HCT116 (cell line): ENCODE measurements around the gene SART1. TPM values are rescaled to one million over a fixed set of nuclear protein-coding genes. Genes with fewer than 3 reads are reported as not detected.

Experiments
- ATAC-seq: fragments of 200-7000 bp; cut with Tn5 transposase; 2 replicates; pipeline ENCODE4 v1.9.1; 2020; ENCODE audit warnings: mild to moderate bottlenecking, moderate library complexity
- BruUV-seq: library from RNA; stranded (reverse); fragments of 400-500 nt; replicated peaks from 2 replicates; lab custom pipeline; 2021; lab: Mats Ljungman, UMichigan
- CTCF ChIA-PET: fragments of 300-600 bp; sonication (Branson Sonifier 250); formaldehyde crosslinking; loops from one replicate; lab custom pipeline; 2021; ENCODE audit warnings: antibody characterized with exemption; lab: Charles Lee
- POLR2A ChIA-PET: fragments of 300-600, 350-600 bp; sonication (Branson Sonifier 250); formaldehyde crosslinking; loops from one replicate; lab custom pipeline; 2021; ENCODE audit warnings: antibody characterized with exemption; lab: Charles Lee
- RAD21 ChIA-PET, 2 experiments: fragments of 300-600 bp; sonication (Branson Sonifier 250); formaldehyde crosslinking; loops; one replicate each; lab custom pipeline; 2023; ENCODE audit warnings: low total read pairs in 2 of 2; ENCODE audit not compliant: uncharacterized antibody in 2 of 2, unreplicated experiment in 2 of 2, low non-redundant PET in 1 of 2; lab: Charles Lee
- DNase-seq: peaks from one replicate; pipeline ENCODE4 v3.0.0-alpha.2; 2010; ENCODE audit warnings: low read depth, low spot score
- H2AFZ ChIP-seq: fragments of 200-600 bp; shearing (Covaris generic), sonication (generic); 2 replicates; pipeline ENCODE4 v1.6.1; 2017; ENCODE audit warnings: low read depth, mixed run types, mixed read lengths, antibody characterized with exemption, low read length; ENCODE audit not compliant: poor library complexity, severe bottlenecking
- H3K27ac ChIP-seq: 2 replicates; pipeline ENCODE4 v1.5.1; 2012; ENCODE audit warnings: low read depth, low read length
- H3K27me3 ChIP-seq: fragments of 200-600 bp; sonication (generic); 2 replicates; pipeline ENCODE4 v1.6.1; 2016; ENCODE audit warnings: mixed run types, low read length, mixed read lengths; ENCODE audit not compliant: insufficient read depth
- H3K36me3 ChIP-seq, 2 experiments: fragments of 200-500 bp in 1 of 2; fragments of 200-600 bp in 1 of 2; sonication (Bioruptor generic) in 1 of 2; sonication (generic) in 1 of 2; 2 replicates each; pipeline versions ENCODE4 v1.5.1 to v1.6.1; 2014 to 2016; ENCODE audit warnings: low read length in 2 of 2, inconsistent platforms in 1 of 2, mixed read lengths in 1 of 2, mixed run types in 1 of 2; ENCODE audit not compliant: insufficient read depth in 2 of 2, control insufficient read depth in 1 of 2
- H3K4me1 ChIP-seq, 2 experiments: fragments of 200-600 bp in 1 of 2; sonication (generic) in 1 of 2; 2 replicates each; pipeline versions ENCODE4 v1.5.1 to v1.6.1; 2012 to 2017; ENCODE audit warnings: low read length in 2 of 2, inconsistent platforms in 1 of 2, mild to moderate bottlenecking in 1 of 2, mixed read lengths in 1 of 2, mixed run types in 1 of 2, moderate library complexity in 1 of 2; ENCODE audit not compliant: insufficient read depth in 2 of 2, control insufficient read depth in 1 of 2
- H3K4me2 ChIP-seq: fragments of 200-600 bp; sonication (generic); 2 replicates; pipeline ENCODE4 v1.6.1; 2017; ENCODE audit warnings: mixed run types, low read length, mixed read lengths
- H3K4me3 ChIP-seq, 2 experiments: fragments of 200-600 bp in 1 of 2; sonication (generic) in 1 of 2; replicated peaks in 1 of 2; 2 replicates each; pipeline ENCODE4 v1.5.1; 2011 to 2016; ENCODE audit warnings: low read length in 2 of 2, control low read depth in 1 of 2, low read depth in 1 of 2, mild to moderate bottlenecking in 1 of 2, mixed read lengths in 1 of 2, mixed run types in 1 of 2
- H3K79me2 ChIP-seq: fragments of 200-600 bp; sonication (generic); 2 replicates; pipeline ENCODE4 v1.6.1; 2017; ENCODE audit warnings: mild to moderate bottlenecking, mixed run types, low read length, moderate library complexity, mixed read lengths; ENCODE audit not compliant: insufficient read depth
- H3K9ac ChIP-seq: fragments of 200-600 bp; sonication (generic); 2 replicates; pipeline ENCODE4 v1.6.1; 2016; ENCODE audit warnings: low read length, mixed read lengths
- H3K9me2 ChIP-seq: fragments of 200-600 bp; sonication (generic), shearing (Covaris generic); 2 replicates; pipeline ENCODE4 v1.6.1; 2017; ENCODE audit warnings: mixed run types, mild to moderate bottlenecking, moderate library complexity; ENCODE audit not compliant: insufficient read depth
- H3K9me3 ChIP-seq, 2 experiments: fragments of 200-500 bp in 1 of 2; fragments of 200-600 bp in 1 of 2; sonication (Bioruptor generic) in 1 of 2; sonication (generic) in 1 of 2; 2 replicates each; pipeline ENCODE4 v1.6.1; 2014 to 2017; ENCODE audit warnings: low read length in 2 of 2, mixed read lengths in 2 of 2, inconsistent platforms in 1 of 2, low read depth in 1 of 2, mild to moderate bottlenecking in 1 of 2, mixed run types in 1 of 2, moderate library complexity in 1 of 2; ENCODE audit not compliant: control insufficient read depth in 1 of 2, insufficient read depth in 1 of 2
- H4K20me1 ChIP-seq: fragments of 200-600 bp; sonication (generic), shearing (Covaris generic); 2 replicates; pipeline ENCODE4 v1.6.1; 2017; ENCODE audit warnings: mixed run types, mild to moderate bottlenecking, moderate library complexity; ENCODE audit not compliant: insufficient read depth
- ATF3 ChIP-seq: IDR thresholded peaks from 2 replicates; pipeline ENCODE4 v1.6.1; 2012
- FOSL1 ChIP-seq: IDR thresholded peaks from 2 replicates; pipeline ENCODE4 v1.6.1; 2012; ENCODE audit warnings: low read depth
- REST ChIP-seq: IDR thresholded peaks from 2 replicates; pipeline ENCODE4 v1.6.1; 2012; ENCODE audit warnings: low read depth
- SP1 ChIP-seq: IDR thresholded peaks from 2 replicates; pipeline ENCODE4 v1.6.1; 2012; ENCODE audit warnings: low read depth
- ZFX ChIP-seq: fragments of 450-650 bp; IDR thresholded peaks from 2 replicates; pipeline ENCODE4 v1.6.1; 2017
- ZNF274 ChIP-seq: fragments of 200-500 bp; sonication (Bioruptor generic); IDR thresholded peaks from 2 replicates; pipeline ENCODE4 v1.6.1; 2014; ENCODE audit warnings: mild to moderate bottlenecking, low read depth, low read length, inconsistent platforms
- intact Hi-C: fragments of 100-400 bp; cut with micrococcal nuclease; formaldehyde crosslinking; loops from 2 replicates; pipeline ENCODE4 v1.10.0; 2022
- total RNA-seq: library from RNA; stranded (reverse); gene quantifications from one replicate; pipeline ENCODE4 v1.2.1, GENCODE V29; 2021; ENCODE audit not compliant: unreplicated experiment

SART1 gene
- total RNA-seq, 1 experiment from 2014 or later: 47.9 TPM

DNA sequence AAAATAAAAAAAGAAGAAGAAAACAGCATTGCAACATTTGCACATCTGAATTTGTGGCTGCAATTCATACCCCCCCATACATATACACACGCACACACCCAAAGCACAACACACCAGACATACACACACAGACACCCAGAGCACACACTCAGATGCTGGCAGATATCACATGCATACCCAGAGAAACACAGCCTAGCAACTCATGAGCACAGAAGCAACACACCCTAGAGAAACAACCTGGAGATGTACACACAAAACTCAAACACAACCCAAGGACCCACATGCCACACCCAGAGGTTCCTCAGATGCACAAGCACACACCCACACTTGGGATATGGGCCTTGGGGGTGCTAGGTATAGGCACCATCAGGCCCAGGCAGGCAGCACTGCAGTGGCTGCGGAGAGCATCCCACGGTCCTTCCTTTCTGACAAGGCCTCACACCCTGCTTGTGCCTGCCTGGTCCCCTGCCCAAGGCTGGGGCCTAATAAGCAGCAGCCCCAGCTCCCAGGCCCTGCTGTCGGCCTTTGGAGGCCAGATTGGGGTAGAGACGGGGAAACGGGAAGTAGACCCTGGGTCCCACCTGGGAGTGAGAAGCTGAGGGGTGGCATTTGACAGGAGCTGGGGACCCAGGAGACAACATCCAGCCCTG lies 53.4 kb downstream of the SART1 start:
- ChIA-PET CTCF (interaction anchor here (0.5 kb wide), 1 partner anchor 245 kb away, joined by 5 read pairs; no protein-coding TSS in a partner anchor), POLR2A (interaction anchor here (0.7 kb wide), 1 partner anchor 54 kb away, joined by 3 read pairs; no protein-coding TSS in a partner anchor), RAD21 (no interaction called here)
- Histone ChIP-seq H3K79me2 (peaks cover 11% of the 10 kb centered on the region; the same call in 1 of the 2 replicates), H3K4me3 (peak overlapping the region in 1 of 2 experiments; percentile 37; a peak in 2 of 4 replicates), H3K9ac (peak overlapping the region; percentile 60), H4K20me1 (no peaks in the 10 kb centered on the region), H3K27ac (peak overlapping the region; percentile 98), H3K4me2 (peak overlapping the region; percentile 67), H3K27me3 (no peaks in the 10 kb centered on the region), H3K9me3 (no peaks in the 10 kb centered on the region), H3K9me2 (no peaks in the 10 kb centered on the region), H3K36me3 (no peaks in the 10 kb centered on the region), H3K4me1 (peaks cover 58 to 94% of the 10 kb centered on the region in 2 experiments), H2AFZ (no peak overlapping the region)
- ATAC-seq: peak; percentile 19
- no peak for DNase-seq
- intact Hi-C loops: no loop called here
- TSS peak; percentile 52 for BruUV-seq
- TF ChIP-seq SP1 (no peak), ZFX (peak; percentile 71)

DNA sequence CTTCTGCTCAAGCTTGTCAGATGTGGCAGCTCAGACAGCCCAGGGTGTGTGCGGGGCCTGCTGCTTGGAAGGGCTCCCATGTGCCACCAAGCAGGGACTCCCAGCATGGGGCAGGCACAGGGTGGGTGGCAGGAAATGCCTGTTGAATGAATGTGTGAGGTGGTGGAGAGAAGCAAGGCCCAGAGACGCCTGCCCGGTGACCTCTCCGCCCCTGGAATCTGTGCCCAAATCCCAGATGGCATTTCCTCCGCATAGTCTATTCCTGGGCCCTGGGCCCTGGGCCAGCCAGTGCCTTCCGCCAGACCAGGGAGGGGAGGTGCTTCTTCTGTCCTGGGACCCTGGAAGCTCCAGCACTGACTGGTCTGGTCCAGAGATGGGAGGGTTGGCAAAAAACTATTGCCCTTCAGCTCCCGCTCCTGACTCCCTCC lies 53.9 kb downstream of the SART1 start:
- Histone ChIP-seq H3K27ac (peak overlapping the region; percentile 98), H3K36me3 (no peaks in the 10 kb centered on the region), H3K4me3 (peak overlapping the region; percentile 10 to 37), H4K20me1 (no peaks in the 10 kb centered on the region), H3K27me3 (no peaks in the 10 kb centered on the region), H3K9me2 (no peaks in the 10 kb centered on the region), H3K4me2 (peak overlapping the region; percentile 67), H3K9me3 (no peaks in the 10 kb centered on the region), H3K79me2 (peaks cover 11% of the 10 kb centered on the region; the same call in 1 of the 2 replicates), H3K4me1 (peaks cover 56 to 94% of the 10 kb centered on the region in 2 experiments), H2AFZ (no peak overlapping the region), H3K9ac (peak overlapping the region; percentile 60)
- POLR2A ChIA-PET: no interaction called here
- ATAC-seq: peak; percentile 61
- intact Hi-C loops: no loop called here
- TF ChIP-seq ATF3 (no peak), ZFX (peak; percentile 53; the same call in 1 of the 2 replicates), ZNF274 (no peak), REST (no peak), FOSL1 (no peak)
- CTCF ChIA-PET: interaction anchor here (0.5 kb wide), 1 partner anchor 246 kb away, joined by 5 read pairs; no protein-coding TSS in a partner anchor
- RAD21 ChIA-PET: no interaction called here
- peak; percentile 56 for DNase-seq
- no TSS peak for BruUV-seq
